OCI-LY1 (cell line): ENCODE data around the gene DPF3.

Experiments used
- EZH2 ChIP-seq: fragments of 200-600 bp; sonication (generic), shearing (Covaris generic); IDR thresholded peaks from 2 replicates; pipeline ENCODE4 v1.8.0; 2017; ENCODE audit warnings: borderline replicate concordance, mixed run types, mild to moderate bottlenecking, antibody characterized with exemption, low read length, moderate library complexity, mixed read lengths
- TF ChIP-seq, protein P1 (sequence below): fragments of 200-600 bp; sonication (generic), shearing (Covaris generic); IDR thresholded peaks from 2 replicates; pipeline ENCODE4 v1.5.1; 2017; ENCODE audit warnings: mild to moderate bottlenecking, antibody characterized with exemption, low read length, moderate library complexity, mixed read lengths

DNA sequence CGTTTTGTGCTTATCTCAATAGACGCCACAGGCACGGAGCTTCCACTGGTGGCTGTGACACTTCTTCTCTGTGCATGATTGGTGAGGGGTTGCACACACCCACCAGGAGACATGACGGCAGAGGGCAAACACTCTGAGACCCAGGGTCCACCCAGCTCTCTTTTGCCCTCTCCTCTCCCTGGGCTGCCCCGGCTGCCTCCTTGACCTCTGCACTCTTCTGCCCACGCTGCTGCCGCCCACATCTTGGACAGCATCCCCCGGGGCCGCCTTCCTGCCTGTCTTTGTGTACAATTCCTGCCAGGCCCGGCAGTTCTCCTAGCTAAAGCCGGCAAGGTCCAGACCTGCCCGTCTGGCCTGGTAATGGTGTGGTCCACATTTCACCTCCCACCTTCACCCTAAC is 44.7 kb downstream of the DPF3 start:
- TF ChIP-seq, protein P1, sequence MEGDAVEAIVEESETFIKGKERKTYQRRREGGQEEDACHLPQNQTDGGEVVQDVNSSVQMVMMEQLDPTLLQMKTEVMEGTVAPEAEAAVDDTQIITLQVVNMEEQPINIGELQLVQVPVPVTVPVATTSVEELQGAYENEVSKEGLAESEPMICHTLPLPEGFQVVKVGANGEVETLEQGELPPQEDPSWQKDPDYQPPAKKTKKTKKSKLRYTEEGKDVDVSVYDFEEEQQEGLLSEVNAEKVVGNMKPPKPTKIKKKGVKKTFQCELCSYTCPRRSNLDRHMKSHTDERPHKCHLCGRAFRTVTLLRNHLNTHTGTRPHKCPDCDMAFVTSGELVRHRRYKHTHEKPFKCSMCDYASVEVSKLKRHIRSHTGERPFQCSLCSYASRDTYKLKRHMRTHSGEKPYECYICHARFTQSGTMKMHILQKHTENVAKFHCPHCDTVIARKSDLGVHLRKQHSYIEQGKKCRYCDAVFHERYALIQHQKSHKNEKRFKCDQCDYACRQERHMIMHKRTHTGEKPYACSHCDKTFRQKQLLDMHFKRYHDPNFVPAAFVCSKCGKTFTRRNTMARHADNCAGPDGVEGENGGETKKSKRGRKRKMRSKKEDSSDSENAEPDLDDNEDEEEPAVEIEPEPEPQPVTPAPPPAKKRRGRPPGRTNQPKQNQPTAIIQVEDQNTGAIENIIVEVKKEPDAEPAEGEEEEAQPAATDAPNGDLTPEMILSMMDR = no peak
- no peak for TF ChIP-seq EZH2
